K562 (cell line): ENCODE measurements around the gene MIDN. TPM values are rescaled to one million over a fixed set of nuclear protein-coding genes. Genes with fewer than 3 reads are reported as not detected.

Experiments used
- BRCA1 ChIP-seq, 2 experiments: fragments of 450-650 bp in 1 of 2; sonication (generic) in 1 of 2; formaldehyde crosslinking in 1 of 2; IDR thresholded peaks; 2 replicates each; pipeline versions ENCODE4 v1.5.0 to v1.6.1; 2017 to 2020; ENCODE audit warnings: mild to moderate bottlenecking in 1 of 2, missing genetic modification reagents in 1 of 2
- CBX2 ChIP-seq: fragments of 200-600 bp; sonication (generic); IDR thresholded peaks from one replicate; pipeline ENCODE4 v1.6.1; 2012; ENCODE audit warnings: mild to moderate bottlenecking, low read length, inconsistent platforms; ENCODE audit not compliant: insufficient read depth, poor library complexity, severe bottlenecking
- DPF2 ChIP-seq: fragments of 450-650 bp; IDR thresholded peaks from 2 replicates; pipeline ENCODE4 v1.6.1; 2016
- E2F1 ChIP-seq: sonication (generic); formaldehyde crosslinking; IDR thresholded peaks from 2 replicates; pipeline ENCODE4 v1.8.1; 2023; ENCODE audit warnings: mild to moderate bottlenecking, missing genetic modification reagents, moderate library complexity
- EP400 ChIP-seq: fragments of 450-650 bp; IDR thresholded peaks from 2 replicates; pipeline ENCODE4 v1.6.1; 2017; ENCODE audit warnings: antibody characterized with exemption, mild to moderate bottlenecking, moderate library complexity
- HMG20B ChIP-seq: fragments of 250-450 bp; sonication (Bioruptor Pico); IDR thresholded peaks from 2 replicates; pipeline ENCODE4 v1.5.0; 2021; ENCODE audit warnings: mild to moderate bottlenecking
- MGA ChIP-seq: fragments of 450-650 bp; IDR thresholded peaks from 2 replicates; pipeline ENCODE4 v1.6.1; 2016; ENCODE audit warnings: mild to moderate bottlenecking, moderate library complexity
- NFIX ChIP-seq: fragments of 250-450 bp; sonication (Bioruptor Pico); IDR thresholded peaks from 2 replicates; pipeline ENCODE4 v1.4.0; 2020; ENCODE audit warnings: low read depth, mild to moderate bottlenecking, moderate library complexity
- PCBP2 ChIP-seq: fragments of 200-400 bp; formaldehyde crosslinking; IDR thresholded peaks from 2 replicates; pipeline ENCODE4 v1.6.1; 2018; ENCODE audit warnings: low read length, low read depth, mild to moderate bottlenecking, moderate library complexity; ENCODE audit not compliant: poor library complexity, severe bottlenecking
- RB1 ChIP-seq: fragments of 450-650 bp; IDR thresholded peaks from 2 replicates; pipeline ENCODE4 v1.6.1; 2017; ENCODE audit warnings: low read depth, mild to moderate bottlenecking
- RBM17 ChIP-seq: fragments of 200-400 bp; formaldehyde crosslinking; IDR thresholded peaks from 2 replicates; pipeline ENCODE4 v1.6.1; 2017; ENCODE audit warnings: low read depth, mild to moderate bottlenecking, low read length, borderline replicate concordance
- TBP ChIP-seq: optimal IDR thresholded peaks from 2 replicates; pipeline ENCODE3; 2011; ENCODE audit warnings: low read depth, low read length, improper control_type of control experiment
- XRCC5 ChIP-seq: fragments of 200-400 bp; formaldehyde crosslinking; IDR thresholded peaks from 2 replicates; pipeline ENCODE4 v1.6.1; 2017; ENCODE audit warnings: low read depth, mild to moderate bottlenecking, low read length
- ZNF3 ChIP-seq: fragments of 250-450 bp; sonication (Bioruptor Pico); IDR thresholded peaks from 2 replicates; pipeline ENCODE4 v1.5.0; 2021; ENCODE audit warnings: mild to moderate bottlenecking, moderate library complexity
- ZSCAN32 ChIP-seq: fragments of 450-650 bp; formaldehyde crosslinking; IDR thresholded peaks from 2 replicates; pipeline ENCODE4 v1.4.0; 2020; ENCODE audit warnings: mild to moderate bottlenecking, moderate library complexity
- polyA plus RNA-seq, 8 experiments: library from polyadenylated mRNA; depleted of rRNA in 4 of 8; stranded (reverse) in 5 of 8; unstranded in 3 of 8; fragments of >200 nt; fragmentation: Nextera tagmentation in 2 of 8; fragmentation: Illumina TruSeq in 1 of 8; extraction: Ambion mirVana in 2 of 8; extraction: Trizol in 1 of 8; gene quantifications; 2 replicates each; pipeline versions ENCODE4 v1.2.1 to v1.2.3, GENCODE V29; 2011 to 2014; ENCODE audit warnings: inconsistent platforms in 1 of 8, missing spikeins in 1 of 8
- total RNA-seq, 7 experiments: library from RNA; depleted of rRNA in 6 of 7; stranded (reverse); fragments of >200 nt in 6 of 7; fragmentation: Illumina TruSeq in 2 of 7; extraction: Trizol in 2 of 7; gene quantifications; 2 replicates each; pipeline versions ENCODE4 v1.2.1 to v1.2.3, GENCODE V29; 2011 to 2021; ENCODE audit warnings: low replicate concordance in 1 of 7

MIDN gene
- total and polyA plus RNA-seq, 9 of the 15 experiments (the other 6 are each of a cell fraction or from before 2014, with no cell fraction given): 0.17 to 120 (median 10.1) TPM

- peak; percentile 49 for TF ChIP-seq MGA
- TF ChIP-seq ZSCAN32 (CRISPR knock-in tag): no peak
- no peak for TF ChIP-seq ZNF3
- 0 out of 2 replicates have a peak, but pooled peaks have one; percentile 24 for TF ChIP-seq EP400
- no peak for TF ChIP-seq RBM17
- no peak for TF ChIP-seq PCBP2
- peak; percentile 19; the same call in 1 of the 2 replicates for TF ChIP-seq DPF2
- TF ChIP-seq TBP: no peak
- TF ChIP-seq XRCC5: no peak
- no peak for TF ChIP-seq CBX2
- no peak for TF ChIP-seq NFIX
- no peak for TF ChIP-seq HMG20B (CRISPR knock-in tag)
- no peak for TF ChIP-seq RB1
- peak; percentile 22; the same call in 1 of the 2 replicates for TF ChIP-seq E2F1
- no peak for TF ChIP-seq BRCA1 (IDR thresholded peaks at IDR 0.05)
- TF ChIP-seq BRCA1 (CRISPR knock-in tag; IDR thresholded peaks at IDR 0.05): no peak
Measured at GRCh38 chr19:1271528-1272422, 23.4 kb downstream of the MIDN start (continued).
